ENCODE data around the gene CCDC86. TPM values are rescaled to one million over a fixed set of nuclear protein-coding genes. Genes with fewer than 3 reads are reported as not detected.

CCDC86 gene
- total RNA-seq, 2 experiments from 2014 or later, result 21.3 to 24.7 TPM

GRCh38 chr11:60842668-60843600, 1.0 kb downstream of the CCDC86 start:
- Histone ChIP-seq H3K27ac (ENCODE audit: low read depth, low read length, poor library complexity, severe bottlenecking) (peak overlapping the region; percentile 29), H3K9me3 (ENCODE audit: low read length) (no peaks in the 10 kb centered on the region), H3K4me3 (ENCODE audit: low read depth, low read length, poor library complexity, severe bottlenecking) (peak overlapping the region; percentile 81), H3K79me2 (ENCODE audit: insufficient read depth, low read depth, low read length) (peaks cover 54% of the 10 kb centered on the region), H3K4me1 (ENCODE audit: insufficient read depth, low read length, poor library complexity, severe bottlenecking) (peaks cover 23% of the 10 kb centered on the region), H2AFZ (ENCODE audit: low read length) (peak overlapping the region; percentile 84; the same call in 1 of the 2 replicates), H3K36me3 (ENCODE audit: insufficient read depth, low read length) (peaks cover 36% of the 10 kb centered on the region), H4K20me1 (ENCODE audit: insufficient read depth, low read length) (peaks cover 16% of the 10 kb centered on the region), H3K4me2 (ENCODE audit: low read length) (peak overlapping the region; percentile 98), H3K9me2 (ENCODE audit: insufficient read depth, low read length) (no peaks in the 10 kb centered on the region)
- DNase-seq (ENCODE audit: low spot score), result no peak
- CTCF ChIA-PET (ENCODE audit: unreplicated experiment), result interaction anchor here (0.6 to 1.2 kb wide), 3 partner anchors 13 to 72 kb away, joined by 3 read pairs; partner anchors contain the start of gene TMEM109
- intact Hi-C loops (cut with micrococcal nuclease; ENCODE audit: unreplicated experiment), result loop anchor here (1.0 kb wide), 1 partner anchor 63 kb away; the partner anchor contains the start of gene PRPF19
- TF ChIP-seq CTCF (conservative IDR thresholded peaks at IDR 0.05; ENCODE audit: low read length) (no peak), EZH2phosphoT487 (IDR thresholded peaks at IDR 0.05; ENCODE audit: borderline replicate concordance, low read depth, low read length) (no peak)
- POLR2A ChIA-PET, result interaction anchor here (0.5 to 2.0 kb wide), 8 partner anchors 23 to 347 kb away, joined by 3 to 5 read pairs (median 3); partner anchors contain the start of gene TMEM109
- no TSS peak for BruUV-seq (replicated peaks)

GRCh38 chr11:60844045-60844869, 2.3 kb downstream of the CCDC86 start:
- BruUV-seq (replicated peaks), result no TSS peak
- CTCF ChIA-PET (ENCODE audit: unreplicated experiment), result interaction anchor here (1.2 kb wide), 1 partner anchor 70 kb away, joined by 3 read pairs; the partner anchor contains the start of gene TMEM109
- H3K9me2 ChIP-seq (ENCODE audit: insufficient read depth, low read length), result no peaks in the 10 kb centered on the region
- H3K4me2 ChIP-seq (ENCODE audit: low read length), result peak overlapping the region; percentile 98
- H3K4me1 ChIP-seq (ENCODE audit: insufficient read depth, low read length, poor library complexity, severe bottlenecking), result peaks cover 23% of the 10 kb centered on the region
- POLR2A ChIA-PET, result interaction anchor here (1.1 to 2.0 kb wide), 3 partner anchors 63 to 139 kb away, joined by 3 to 5 read pairs (median 3); partner anchors contain the start of gene TMEM109
- no peak overlapping the region for H2AFZ ChIP-seq (ENCODE audit: low read length)
- peak overlapping the region; percentile 81 for H3K4me3 ChIP-seq (ENCODE audit: low read depth, low read length, poor library complexity, severe bottlenecking)
- H3K27ac ChIP-seq (ENCODE audit: low read depth, low read length, poor library complexity, severe bottlenecking), result no peak overlapping the region
- no peaks in the 10 kb centered on the region for H3K9me3 ChIP-seq (ENCODE audit: low read length)
- no peak for DNase-seq (ENCODE audit: low spot score)
- peaks cover 49% of the 10 kb centered on the region for H3K36me3 ChIP-seq (ENCODE audit: insufficient read depth, low read length)
- no peak for TF ChIP-seq EZH2phosphoT487 (IDR thresholded peaks at IDR 0.05; ENCODE audit: borderline replicate concordance, low read depth, low read length)
- no peak for TF ChIP-seq CTCF (conservative IDR thresholded peaks at IDR 0.05; ENCODE audit: low read length)
- H4K20me1 ChIP-seq (ENCODE audit: insufficient read depth, low read length), result peaks cover 16% of the 10 kb centered on the region
- intact Hi-C loops (cut with micrococcal nuclease; ENCODE audit: unreplicated experiment), result no loop called here
- peaks cover 54% of the 10 kb centered on the region for H3K79me2 ChIP-seq (ENCODE audit: insufficient read depth, low read depth, low read length)

Measured in OCI-LY7 (cell line).